Kidney epithelial cell (primary cell): ENCODE data around the gene GFOD1. TPM values are rescaled to one million over a fixed set of nuclear protein-coding genes. Genes with fewer than 3 reads are reported as not detected.

ENCODE experiments used
- DNase-seq: peaks from one replicate; pipeline ENCODE4 v3.0.0-alpha.2; 2010; ENCODE audit warnings: low read depth
- H3K27me3 ChIP-seq: 2 replicates; pipeline ENCODE4 v1.6.0; 2011; ENCODE audit warnings: low read length; ENCODE audit not compliant: control insufficient read depth, insufficient read depth
- H3K36me3 ChIP-seq: 2 replicates; pipeline ENCODE4 v1.5.1; 2011; ENCODE audit warnings: low read length; ENCODE audit not compliant: control insufficient read depth, insufficient read depth
- H3K4me3 ChIP-seq: 2 replicates; pipeline ENCODE4 v1.5.1; 2011; ENCODE audit warnings: low read depth, mild to moderate bottlenecking, control low read depth, low read length
- total RNA-seq: library from RNA; depleted of rRNA; stranded (reverse); fragments of >200 nt; gene quantifications from 2 replicates; pipeline ENCODE4 v1.2.3, GENCODE V29; 2015
- TF ChIP-seq, protein P1 (sequence below): IDR thresholded peaks from 2 replicates; pipeline ENCODE4 v1.5.1; 2011; ENCODE audit warnings: mild to moderate bottlenecking, moderate library complexity, low read length, control low read depth, inconsistent platforms; ENCODE audit not compliant: insufficient read depth, poor library complexity, severe bottlenecking

The GFOD1 gene
- total RNA-seq, 1 donor from 2014 or later, result 0.75 TPM

- DNase-seq, result no peak
- Histone ChIP-seq H3K36me3 (no peaks in the 10 kb centered on the region), H3K4me3 (no peak overlapping the region), H3K27me3 (no peaks in the 10 kb centered on the region)
- TF ChIP-seq, protein P1, sequence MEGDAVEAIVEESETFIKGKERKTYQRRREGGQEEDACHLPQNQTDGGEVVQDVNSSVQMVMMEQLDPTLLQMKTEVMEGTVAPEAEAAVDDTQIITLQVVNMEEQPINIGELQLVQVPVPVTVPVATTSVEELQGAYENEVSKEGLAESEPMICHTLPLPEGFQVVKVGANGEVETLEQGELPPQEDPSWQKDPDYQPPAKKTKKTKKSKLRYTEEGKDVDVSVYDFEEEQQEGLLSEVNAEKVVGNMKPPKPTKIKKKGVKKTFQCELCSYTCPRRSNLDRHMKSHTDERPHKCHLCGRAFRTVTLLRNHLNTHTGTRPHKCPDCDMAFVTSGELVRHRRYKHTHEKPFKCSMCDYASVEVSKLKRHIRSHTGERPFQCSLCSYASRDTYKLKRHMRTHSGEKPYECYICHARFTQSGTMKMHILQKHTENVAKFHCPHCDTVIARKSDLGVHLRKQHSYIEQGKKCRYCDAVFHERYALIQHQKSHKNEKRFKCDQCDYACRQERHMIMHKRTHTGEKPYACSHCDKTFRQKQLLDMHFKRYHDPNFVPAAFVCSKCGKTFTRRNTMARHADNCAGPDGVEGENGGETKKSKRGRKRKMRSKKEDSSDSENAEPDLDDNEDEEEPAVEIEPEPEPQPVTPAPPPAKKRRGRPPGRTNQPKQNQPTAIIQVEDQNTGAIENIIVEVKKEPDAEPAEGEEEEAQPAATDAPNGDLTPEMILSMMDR, result no peak
Measured at GRCh38 chr6:13524801-13525508, 37.6 kb upstream of the GFOD1 start.

DNA sequence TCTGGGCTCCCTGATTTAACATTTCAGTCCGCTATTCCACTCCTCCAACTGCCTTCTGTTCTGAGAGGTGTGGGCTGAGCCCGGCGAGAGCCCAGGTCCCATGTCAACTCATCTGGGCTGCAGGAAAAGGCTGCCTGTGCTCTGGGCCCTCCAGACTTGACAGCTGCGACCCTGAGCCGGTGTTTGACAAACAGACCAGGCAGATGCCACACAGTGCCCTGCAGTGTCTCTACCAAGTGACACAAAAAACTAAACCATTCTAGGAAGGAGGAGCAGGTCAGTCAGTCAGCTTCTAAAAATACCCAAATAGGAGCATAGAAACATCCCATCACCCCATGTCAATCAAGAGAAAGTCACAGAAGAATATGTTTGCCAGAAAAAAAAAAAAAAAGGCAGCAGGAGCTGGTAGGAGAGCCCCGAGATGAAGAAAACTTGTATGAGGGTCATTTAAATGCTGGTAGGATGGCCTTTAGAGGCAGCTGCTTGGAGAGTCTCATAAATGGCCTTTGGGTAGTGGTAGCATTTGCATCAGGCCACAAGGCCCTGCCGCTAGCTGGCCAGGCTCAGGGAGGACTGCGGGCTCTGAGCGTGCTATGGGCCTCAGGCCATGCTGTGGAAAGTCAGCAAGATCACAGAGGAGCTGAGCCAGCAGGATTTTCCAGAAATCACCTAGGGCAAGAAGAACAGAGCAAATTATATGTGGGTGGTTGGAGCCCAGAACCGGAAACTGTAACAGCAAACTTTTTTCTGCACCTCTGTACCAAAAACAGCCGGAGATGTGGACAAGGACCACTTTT, 36.6 kb upstream of the GFOD1 start:
- H3K36me3 ChIP-seq, result no peaks in the 10 kb centered on the region
- DNase-seq, result no peak
- H3K27me3 ChIP-seq, result no peaks in the 10 kb centered on the region
- TF ChIP-seq, protein P1, result no peak
- no peak overlapping the region for H3K4me3 ChIP-seq

DNA sequence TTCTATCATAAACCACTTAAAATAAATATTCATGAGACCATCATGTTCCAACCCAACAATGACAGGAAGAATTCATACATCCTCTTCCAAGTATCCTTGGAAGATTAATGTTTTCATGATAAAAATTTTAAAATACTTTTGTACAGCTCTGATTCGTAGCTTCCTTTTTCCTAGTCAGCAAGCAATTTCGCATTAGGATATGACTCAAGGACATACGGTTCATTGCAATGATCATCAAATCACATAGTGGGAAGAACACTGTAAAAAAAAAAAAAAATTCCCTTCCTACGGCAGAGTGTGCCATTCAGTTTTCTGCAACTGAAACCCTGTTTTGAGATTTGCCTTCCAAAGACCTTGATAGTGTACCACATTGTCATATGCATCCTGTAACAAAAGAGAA, 35.3 kb upstream of the GFOD1 start:
- TF ChIP-seq, protein P1, result no peak
- Histone ChIP-seq H3K4me3 (no peak overlapping the region), H3K27me3 (no peaks in the 10 kb centered on the region), H3K36me3 (no peaks in the 10 kb centered on the region)
- no peak for DNase-seq

DNA sequence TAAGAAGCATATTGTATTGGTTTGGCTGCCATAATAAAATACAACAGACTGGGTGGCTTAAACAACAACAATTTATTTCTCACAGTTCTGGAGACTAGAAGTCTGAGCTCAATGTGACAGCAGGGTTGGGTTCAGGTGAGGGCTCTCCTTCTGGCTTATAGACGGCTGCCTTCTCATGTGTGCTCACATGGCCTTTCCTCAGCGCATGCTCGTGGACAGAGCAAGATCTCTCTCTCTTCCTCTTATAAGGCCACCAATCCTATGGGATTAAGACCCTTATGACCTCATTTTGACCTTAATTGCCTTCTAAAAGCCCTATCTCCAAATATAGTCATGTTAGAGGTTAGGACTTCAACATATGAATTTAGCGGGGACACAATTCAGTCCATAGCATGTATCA, 32.4 kb upstream of the GFOD1 start:
- H3K4me3 ChIP-seq, result no peak overlapping the region

GRCh38 chr6:13517116-13517515, 29.7 kb upstream of the GFOD1 start:
- Histone ChIP-seq H3K27me3 (no peaks in the 10 kb centered on the region), H3K36me3 (no peaks in the 10 kb centered on the region), H3K4me3 (no peak overlapping the region)
- DNase-seq, result no peak
- TF ChIP-seq, protein P1, result no peak

More for the DNA sequence above, 32.4 kb upstream of the GFOD1 start:
- TF ChIP-seq, protein P1, result no peak
- Histone ChIP-seq H3K27me3 (no peaks in the 10 kb centered on the region), H3K36me3 (no peaks in the 10 kb centered on the region)
- no peak for DNase-seq
